B cell (primary cell): ENCODE results near the gene TMEM144. TPM values are rescaled to one million over a fixed set of nuclear protein-coding genes. Genes with fewer than 3 reads are reported as not detected.

Source experiments
- ATAC-seq: fragments of 200-7000 bp; cut with Tn5 transposase; one replicate; pipeline ENCODE4 v1.10.0; 2021; ENCODE audit warnings: low read depth, mild to moderate bottlenecking, moderate number of reproducible peaks, moderate library complexity
- CTCF ChIA-PET: fragments of 350-600 bp; sonication (Branson Sonifier 250); formaldehyde crosslinking; loops from one replicate; lab custom pipeline; 2021; ENCODE audit warnings: antibody characterized with exemption, inconsistent platforms; lab: Charles Lee
- POLR2A ChIA-PET: fragments of 350-600 bp; sonication (Branson Sonifier 250); formaldehyde crosslinking; loops from one replicate; lab custom pipeline; 2021; ENCODE audit warnings: antibody characterized with exemption; lab: Charles Lee
- DNase-seq: peaks from one replicate; pipeline ENCODE4 v3.0.0; 2013
- H2AFZ ChIP-seq: 2 replicates; pipeline ENCODE4 v1.6.1; 2012; ENCODE audit warnings: mild to moderate bottlenecking, low read depth, low read length; ENCODE audit not compliant: insufficient read depth, poor library complexity, severe bottlenecking
- H3K27ac ChIP-seq, 2 donors: 1 replicate in 1 of 2; 2 replicates in 1 of 2; pipeline ENCODE4 v1.5.1; 2012 to 2013; ENCODE audit warnings: low read length in 2 of 2, mild to moderate bottlenecking in 2 of 2, moderate library complexity in 1 of 2
- H3K27me3 ChIP-seq, 4 experiments: fragments of 200-600 bp in 1 of 4; sonication (generic) in 1 of 4; replicated peaks in 1 of 4; 1 replicate in 2 of 4; 2 replicates in 2 of 4; pipeline versions ENCODE4 v1.6.1 to v1.7.0; 2013 to 2016; ENCODE audit warnings: low read length in 3 of 4, mild to moderate bottlenecking in 2 of 4, mixed read lengths in 1 of 4, moderate library complexity in 1 of 4; ENCODE audit not compliant: insufficient read depth in 4 of 4, control insufficient read depth in 3 of 4; ENCODE audit errors: control extremely low read depth in 1 of 4
- H3K36me3 ChIP-seq, 2 experiments: replicated peaks in 1 of 2; 1 replicate in 1 of 2; 2 replicates in 1 of 2; pipeline versions ENCODE4 v1.6.1 to v1.7.1; 2013; ENCODE audit warnings: low read length in 1 of 2; ENCODE audit not compliant: insufficient read depth in 2 of 2, control insufficient read depth in 1 of 2; ENCODE audit errors: control extremely low read depth in 1 of 2, extremely low read depth in 1 of 2
- H3K4me1 ChIP-seq, 2 donors: fragments of 200-600 bp in 1 of 2; sonication (generic) in 1 of 2; 1 replicate in 1 of 2; 2 replicates in 1 of 2; pipeline versions ENCODE4 v1.5.1 to v1.6.1; 2013 to 2017; ENCODE audit warnings: low read length in 2 of 2; ENCODE audit not compliant: control insufficient read depth in 2 of 2, insufficient read depth in 2 of 2
- H3K4me2 ChIP-seq: replicated peaks from 2 replicates; pipeline ENCODE3; 2012; ENCODE audit warnings: mild to moderate bottlenecking, low read depth, low read length; ENCODE audit not compliant: poor library complexity, severe bottlenecking
- H3K4me3 ChIP-seq, 5 experiments: fragments of 200-600 bp in 1 of 5; sonication (generic) in 1 of 5; 1 replicate in 3 of 5; 2 replicates in 2 of 5; pipeline versions ENCODE4 v1.5.1 to v1.7.0; 2011 to 2016; ENCODE audit warnings: low read length in 4 of 5, mild to moderate bottlenecking in 4 of 5, low read depth in 2 of 5, control low read depth in 1 of 5, moderate library complexity in 1 of 5; ENCODE audit not compliant: insufficient read depth in 1 of 5; ENCODE audit errors: control extremely low read depth in 1 of 5, extremely low read depth in 1 of 5
- H3K79me2 ChIP-seq: fragments of 200-600 bp; sonication (generic); one replicate; pipeline ENCODE4 v1.6.0; 2016; ENCODE audit warnings: low read length; ENCODE audit not compliant: control insufficient read depth, insufficient read depth
- H3K9ac ChIP-seq: fragments of 200-600 bp; sonication (generic); 2 replicates; pipeline ENCODE4 v1.6.1; 2017; ENCODE audit warnings: mild to moderate bottlenecking, low read length, moderate library complexity
- H3K9me3 ChIP-seq, 3 donors: one replicate each; pipeline versions ENCODE4 v1.6.1 to v1.7.1; 2013; ENCODE audit warnings: low read length in 2 of 3; ENCODE audit not compliant: control insufficient read depth in 2 of 3, insufficient read depth in 1 of 3; ENCODE audit errors: control extremely low read depth in 1 of 3
- H4K20me1 ChIP-seq: 2 replicates; pipeline ENCODE4 v1.6.0; 2012; ENCODE audit warnings: mild to moderate bottlenecking, low read length; ENCODE audit not compliant: insufficient read depth, control insufficient read depth, poor library complexity, severe bottlenecking
- H3K27ac Mint-ChIP-seq: one replicate; pipeline ENCODE4 v1.8.0; 2021; ENCODE audit warnings: mixed read lengths
- H3K27me3 Mint-ChIP-seq: one replicate; pipeline ENCODE4 v1.8.0; 2021; ENCODE audit warnings: mixed read lengths
- H3K4me1 Mint-ChIP-seq: one replicate; pipeline ENCODE4 v1.8.0; 2021; ENCODE audit warnings: mixed read lengths
- H3K4me3 Mint-ChIP-seq: one replicate; pipeline ENCODE4 v1.8.0; 2021; ENCODE audit warnings: mixed read lengths
- H3K9me3 Mint-ChIP-seq: one replicate; pipeline ENCODE4 v1.8.0; 2022; ENCODE audit warnings: mixed read lengths; ENCODE audit not compliant: insufficient read depth
- EZH2 ChIP-seq: IDR thresholded peaks from 2 replicates; pipeline ENCODE4 v1.6.1; 2012; ENCODE audit warnings: borderline replicate concordance, low read depth, mild to moderate bottlenecking, moderate library complexity, low read length; ENCODE audit not compliant: insufficient read depth, poor library complexity, severe bottlenecking
- WGBS: methylation state at CpG from one replicate; pipeline ENCODE4 v1.1.5; 2013; ENCODE audit warnings: missing lambda C conversion rate; ENCODE audit not compliant: insufficient coverage; 5-methylcytosine and 5-hydroxymethylcytosine counted together
- intact Hi-C: fragments of 100-400 bp; cut with micrococcal nuclease; formaldehyde crosslinking; loops from one replicate; pipeline ENCODE4 v1.10.0; 2022
- polyA plus RNA-seq: library from polyadenylated mRNA; depleted of rRNA; stranded (reverse); fragments of >200 nt; gene quantifications from 2 replicates; pipeline ENCODE4 v1.2.3, GENCODE V29; 2012
- total RNA-seq, 2 donors: library from RNA; stranded (reverse); fragments of 120-200 nt in 1 of 2; gene quantifications; 1 replicate in 1 of 2; 2 replicates in 1 of 2; pipeline versions ENCODE4 v1.2.3 to v1.2.4, GENCODE V29; 2013 to 2022
- TF ChIP-seq, protein P1 (sequence below): fragments of 200-600 bp; IDR thresholded peaks from one replicate; pipeline ENCODE4 v1.8.0; 2022; ENCODE audit warnings: antibody characterized with exemption, mild to moderate bottlenecking

TMEM144 gene
- total and polyA plus RNA-seq, 2 donors (not counting 1 experiment from before 2014, with no cell fraction given) = 0.06 to 0.07 TPM

DNA sequence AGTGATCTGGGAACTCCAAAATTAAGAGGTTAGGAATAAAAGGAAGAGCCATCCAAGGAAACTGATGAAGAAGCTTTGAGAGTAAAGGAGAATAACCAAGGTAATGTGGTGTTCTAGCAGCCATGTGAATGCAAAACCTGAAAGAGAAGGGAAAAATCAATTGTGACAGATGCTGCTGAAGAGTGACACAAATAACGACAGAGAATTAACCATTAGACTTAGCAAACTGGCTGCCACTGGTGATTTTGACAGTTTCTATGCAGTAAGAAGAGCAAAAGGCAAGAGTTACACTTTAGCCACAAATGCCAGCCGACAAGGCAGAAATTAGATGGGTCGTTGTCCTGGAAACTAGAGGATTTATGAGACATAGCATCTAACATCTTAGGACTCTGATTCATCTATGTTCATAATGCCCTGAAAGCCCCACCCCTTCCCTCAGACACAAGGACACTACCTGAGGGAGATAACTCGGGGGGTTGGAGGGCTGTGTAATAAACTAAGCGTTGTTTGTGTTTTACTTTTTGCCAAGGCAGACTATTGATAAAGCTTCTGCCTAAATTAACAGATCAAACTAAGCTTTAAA lies 13.0 kb upstream of the TMEM144 start:
- DNase-seq = no peak
- Histone ChIP-seq H3K79me2 (no peaks in the 10 kb centered on the region), H2AFZ (no peak overlapping the region), H4K20me1 (no peaks in the 10 kb centered on the region), H3K4me3 (no peak overlapping the region), H3K4me1 (no peaks in the 10 kb centered on the region), H3K36me3 (no peaks in the 10 kb centered on the region), H3K4me2 (no peak overlapping the region), H3K9me3 (no peaks in the 10 kb centered on the region), H3K27ac (no peak overlapping the region), H3K27me3 (no peaks in the 10 kb centered on the region), H3K9ac (no peak overlapping the region)
- WGBS = 60% methylated on average over 1 of the region's 5 CpGs
- ChIA-PET CTCF (no interaction called here), POLR2A (no interaction called here)
- TF ChIP-seq, protein P1, sequence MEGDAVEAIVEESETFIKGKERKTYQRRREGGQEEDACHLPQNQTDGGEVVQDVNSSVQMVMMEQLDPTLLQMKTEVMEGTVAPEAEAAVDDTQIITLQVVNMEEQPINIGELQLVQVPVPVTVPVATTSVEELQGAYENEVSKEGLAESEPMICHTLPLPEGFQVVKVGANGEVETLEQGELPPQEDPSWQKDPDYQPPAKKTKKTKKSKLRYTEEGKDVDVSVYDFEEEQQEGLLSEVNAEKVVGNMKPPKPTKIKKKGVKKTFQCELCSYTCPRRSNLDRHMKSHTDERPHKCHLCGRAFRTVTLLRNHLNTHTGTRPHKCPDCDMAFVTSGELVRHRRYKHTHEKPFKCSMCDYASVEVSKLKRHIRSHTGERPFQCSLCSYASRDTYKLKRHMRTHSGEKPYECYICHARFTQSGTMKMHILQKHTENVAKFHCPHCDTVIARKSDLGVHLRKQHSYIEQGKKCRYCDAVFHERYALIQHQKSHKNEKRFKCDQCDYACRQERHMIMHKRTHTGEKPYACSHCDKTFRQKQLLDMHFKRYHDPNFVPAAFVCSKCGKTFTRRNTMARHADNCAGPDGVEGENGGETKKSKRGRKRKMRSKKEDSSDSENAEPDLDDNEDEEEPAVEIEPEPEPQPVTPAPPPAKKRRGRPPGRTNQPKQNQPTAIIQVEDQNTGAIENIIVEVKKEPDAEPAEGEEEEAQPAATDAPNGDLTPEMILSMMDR = no peak
- no peak for TF ChIP-seq EZH2
- Mint-ChIP-seq H3K27ac (no peak overlapping the region), H3K4me3 (no peak overlapping the region), H3K4me1 (no peaks in the 10 kb centered on the region), H3K27me3 (peaks cover 3% of the 10 kb centered on the region), H3K9me3 (no peaks in the 10 kb centered on the region)
- no peak for ATAC-seq
- intact Hi-C loops = no loop called here

- 100% methylated on average over 3 of the region's 3 CpGs for WGBS
- no peak for ATAC-seq
- intact Hi-C loops = no loop called here
- Histone ChIP-seq H3K4me3 (no peak overlapping the region), H2AFZ (no peak overlapping the region), H3K4me2 (no peak overlapping the region), H4K20me1 (no peaks in the 10 kb centered on the region), H3K27ac (no peak overlapping the region), H3K9me3 (no peaks in the 10 kb centered on the region), H3K4me1 (no peaks in the 10 kb centered on the region), H3K9ac (no peak overlapping the region), H3K36me3 (no peaks in the 10 kb centered on the region), H3K79me2 (no peaks in the 10 kb centered on the region), H3K27me3 (no peaks in the 10 kb centered on the region)
- CTCF ChIA-PET = no interaction called here
- no peak for TF ChIP-seq EZH2
- TF ChIP-seq, protein P1 = no peak
- DNase-seq = no peak
- no peaks in the 10 kb centered on the region for H3K9me3 Mint-ChIP-seq
- H3K27ac Mint-ChIP-seq = no peak overlapping the region
- H3K4me1 Mint-ChIP-seq = no peaks in the 10 kb centered on the region
- no peak overlapping the region for H3K4me3 Mint-ChIP-seq
- POLR2A ChIA-PET = no interaction called here
- H3K27me3 Mint-ChIP-seq = peaks cover 3% of the 10 kb centered on the region
These were observed 10.1 kb upstream of the TMEM144 start for GRCh38 chr4:158200214-158200613.
